Gastrocnemius medialis (tissue), 4 donors: ENCODE data around the gene TNK1.

ENCODE experiments used
- POLR2A ChIP-seq, 2 donors: fragments of 450-650 bp; IDR thresholded peaks; one replicate each; pipeline ENCODE4 v1.6.1; 2017; ENCODE audit warnings: antibody characterized with exemption in 2 of 2, mild to moderate bottlenecking in 2 of 2, moderate library complexity in 2 of 2
- TF ChIP-seq, protein P1 (sequence below), 5 experiments: fragments of 450-650 bp in 3 of 5; fragments of 200-600 bp in 2 of 5; sonication (generic) in 2 of 5; IDR thresholded peaks in 4 of 5; conservative IDR thresholded peaks in 1 of 5; 1 replicate in 4 of 5; 2 replicates in 1 of 5; pipeline ENCODE4 v1.5.1; 2016 to 2019; ENCODE audit warnings: antibody characterized with exemption in 5 of 5, mild to moderate bottlenecking in 3 of 5, moderate library complexity in 3 of 5

DNA sequence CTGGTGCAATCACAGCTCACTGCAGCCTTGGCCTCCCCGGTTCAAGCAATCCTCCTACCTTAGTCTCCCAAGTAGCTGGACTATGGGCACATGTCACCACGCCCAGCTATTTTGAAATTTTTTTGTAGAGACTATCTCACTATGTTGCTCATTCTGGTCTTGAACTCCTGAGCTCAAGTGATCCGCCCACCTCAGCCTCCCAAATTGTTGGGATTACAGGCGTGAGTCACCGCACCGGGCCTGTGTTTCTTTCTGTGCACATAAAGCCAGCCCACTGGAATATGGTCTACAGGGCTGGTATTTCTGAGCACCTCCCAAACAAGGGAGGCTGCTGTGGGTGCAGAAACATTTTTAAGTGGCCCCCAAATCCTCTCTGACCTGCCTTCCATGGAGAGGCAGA, 17.6 kb upstream of the TNK1 start:
- TF ChIP-seq POLR2A (IDR thresholded peaks at IDR 0.05): no peak
- TF ChIP-seq, protein P1, sequence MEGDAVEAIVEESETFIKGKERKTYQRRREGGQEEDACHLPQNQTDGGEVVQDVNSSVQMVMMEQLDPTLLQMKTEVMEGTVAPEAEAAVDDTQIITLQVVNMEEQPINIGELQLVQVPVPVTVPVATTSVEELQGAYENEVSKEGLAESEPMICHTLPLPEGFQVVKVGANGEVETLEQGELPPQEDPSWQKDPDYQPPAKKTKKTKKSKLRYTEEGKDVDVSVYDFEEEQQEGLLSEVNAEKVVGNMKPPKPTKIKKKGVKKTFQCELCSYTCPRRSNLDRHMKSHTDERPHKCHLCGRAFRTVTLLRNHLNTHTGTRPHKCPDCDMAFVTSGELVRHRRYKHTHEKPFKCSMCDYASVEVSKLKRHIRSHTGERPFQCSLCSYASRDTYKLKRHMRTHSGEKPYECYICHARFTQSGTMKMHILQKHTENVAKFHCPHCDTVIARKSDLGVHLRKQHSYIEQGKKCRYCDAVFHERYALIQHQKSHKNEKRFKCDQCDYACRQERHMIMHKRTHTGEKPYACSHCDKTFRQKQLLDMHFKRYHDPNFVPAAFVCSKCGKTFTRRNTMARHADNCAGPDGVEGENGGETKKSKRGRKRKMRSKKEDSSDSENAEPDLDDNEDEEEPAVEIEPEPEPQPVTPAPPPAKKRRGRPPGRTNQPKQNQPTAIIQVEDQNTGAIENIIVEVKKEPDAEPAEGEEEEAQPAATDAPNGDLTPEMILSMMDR (IDR thresholded peaks at IDR 0.05 in 4 of 5, conservative IDR thresholded peaks at IDR 0.05 in 1 of 5): no peak
